PC-9 (cell line): ENCODE results near the gene MAMLD1. TPM values are rescaled to one million over a fixed set of nuclear protein-coding genes. Genes with fewer than 3 reads are reported as not detected.

Experiments
- BruUV-seq: library from RNA; stranded (reverse); fragments of 400-500 nt; replicated peaks from 2 replicates; lab custom pipeline; 2021; lab: Mats Ljungman, UMichigan
- CTCF ChIA-PET: fragments of 300-600 bp; sonication (Branson Sonifier 250); formaldehyde crosslinking; loops from one replicate; lab custom pipeline; 2022; ENCODE audit warnings: antibody characterized with exemption; lab: Charles Lee
- POLR2A ChIA-PET: fragments of 300-600 bp; sonication (Branson Sonifier 250); formaldehyde crosslinking; loops from one replicate; lab custom pipeline; 2022; ENCODE audit warnings: antibody characterized with exemption; ENCODE audit not compliant: unreplicated experiment; lab: Charles Lee
- DNase-seq, 2 experiments: peaks; one replicate each; pipeline versions ENCODE4 v3.0.0 to v3.0.0-alpha.2; 2015 to 2022; ENCODE audit warnings: mixed read lengths in 1 of 2
- H2AFZ ChIP-seq: fragments of 200-600 bp; sonication (generic); 2 replicates; pipeline ENCODE4 v1.8.1; 2017; ENCODE audit warnings: antibody characterized with exemption
- H3F3A ChIP-seq: fragments of 200-600 bp; sonication (generic); 2 replicates; pipeline ENCODE4 v1.8.1; 2017; ENCODE audit warnings: antibody characterized with exemption, mild to moderate bottlenecking, low read depth; ENCODE audit not compliant: insufficient read depth
- H3K27ac ChIP-seq: fragments of 200-600 bp; sonication (generic); 2 replicates; pipeline ENCODE4 v1.6.1; 2016; ENCODE audit warnings: mixed run types
- H3K27me3 ChIP-seq: fragments of 200-600 bp; sonication (generic); 2 replicates; pipeline ENCODE4 v1.6.1; 2016; ENCODE audit warnings: low read depth, mixed run types; ENCODE audit not compliant: insufficient read depth
- H3K36me3 ChIP-seq: fragments of 200-600 bp; sonication (generic); 2 replicates; pipeline ENCODE4 v1.6.1; 2016; ENCODE audit warnings: low read depth, mixed run types
- H3K4me1 ChIP-seq: fragments of 200-600 bp; sonication (generic); replicated peaks from 2 replicates; pipeline ENCODE4 v1.6.1; 2016; ENCODE audit warnings: mixed run types; ENCODE audit not compliant: insufficient read depth
- H3K4me2 ChIP-seq: fragments of 200-600 bp; sonication (generic); 2 replicates; pipeline ENCODE4 v1.6.1; 2017; ENCODE audit warnings: mixed run types
- H3K4me3 ChIP-seq: fragments of 200-600 bp; sonication (generic); 2 replicates; pipeline ENCODE4 v1.6.1; 2016; ENCODE audit warnings: mixed run types
- H3K79me2 ChIP-seq: fragments of 200-600 bp; sonication (generic); 2 replicates; pipeline ENCODE4 v1.6.1; 2017; ENCODE audit warnings: low read depth, mixed run types
- H3K9me2 ChIP-seq: fragments of 200-600 bp; sonication (generic); 2 replicates; pipeline ENCODE4 v1.8.1; 2017; ENCODE audit warnings: mild to moderate bottlenecking; ENCODE audit not compliant: insufficient read depth
- H3K9me3 ChIP-seq: fragments of 200-600 bp; sonication (generic); 2 replicates; pipeline ENCODE4 v1.8.1; 2016; ENCODE audit warnings: low read depth; ENCODE audit not compliant: insufficient read depth
- H4K20me1 ChIP-seq: fragments of 200-600 bp; sonication (generic); 2 replicates; pipeline ENCODE4 v1.8.1; 2017; ENCODE audit not compliant: insufficient read depth
- CTCF ChIP-seq: fragments of 200-600 bp; sonication (generic); conservative IDR thresholded peaks from 2 replicates; pipeline ENCODE4 v1.6.1; 2017; ENCODE audit warnings: mixed run types, antibody characterized with exemption, mild to moderate bottlenecking, moderate library complexity
- EZH2 ChIP-seq: fragments of 200-600 bp; sonication (generic); IDR thresholded peaks from 2 replicates; pipeline ENCODE4 v1.8.0; 2017; ENCODE audit warnings: antibody characterized with exemption, low read depth
- intact Hi-C: fragments of 100-400 bp; cut with micrococcal nuclease; formaldehyde crosslinking; loops from one replicate; pipeline ENCODE4 v1.10.0; 2022; ENCODE audit not compliant: unreplicated experiment
- total RNA-seq: library from RNA; stranded (reverse); gene quantifications from 2 replicates; pipeline ENCODE4 v1.2.3, GENCODE V29; 2021

The MAMLD1 gene
- total RNA-seq, 1 experiment from 2014 or later: 2.5 TPM

DNA sequence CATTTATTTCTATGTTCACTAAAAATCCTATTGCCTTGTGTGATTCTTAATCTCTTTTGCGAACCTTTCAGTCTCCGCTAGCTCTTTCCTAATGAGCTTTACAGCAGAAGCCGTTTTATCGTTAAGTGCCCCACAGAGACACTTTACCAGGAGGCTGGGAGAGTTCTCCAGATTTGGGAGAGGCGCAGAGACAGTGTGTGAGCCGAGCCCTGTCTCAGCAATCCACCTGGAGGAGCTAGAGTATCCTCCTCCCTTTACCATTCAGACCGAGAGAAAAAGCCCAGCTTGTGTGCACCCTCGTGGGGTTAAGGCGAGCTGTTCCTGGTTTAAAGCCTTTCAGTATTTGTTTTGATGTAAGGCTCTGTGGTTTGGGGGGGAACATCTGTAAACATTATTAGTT is 150.4 kb downstream of the MAMLD1 start:
- ChIA-PET CTCF (no interaction called here), POLR2A (no interaction called here)
- no peaks in the 10 kb centered on the region for H3K79me2 ChIP-seq
- intact Hi-C loops: no loop called here
- H3K27me3 ChIP-seq: no peaks in the 10 kb centered on the region
- BruUV-seq: no TSS peak
- no peak overlapping the region for H3K4me3 ChIP-seq
- no peak for DNase-seq
- no peaks in the 10 kb centered on the region for H3K4me1 ChIP-seq
- H3F3A ChIP-seq: no peaks in the 10 kb centered on the region
- H3K9me3 ChIP-seq: no peaks in the 10 kb centered on the region
- no peak overlapping the region for H2AFZ ChIP-seq
- TF ChIP-seq EZH2 (no peak), CTCF (no peak)
- H3K4me2 ChIP-seq: no peak overlapping the region
- H4K20me1 ChIP-seq: no peaks in the 10 kb centered on the region
- no peak overlapping the region for H3K27ac ChIP-seq
- H3K36me3 ChIP-seq: no peaks in the 10 kb centered on the region
- H3K9me2 ChIP-seq: no peaks in the 10 kb centered on the region

DNA sequence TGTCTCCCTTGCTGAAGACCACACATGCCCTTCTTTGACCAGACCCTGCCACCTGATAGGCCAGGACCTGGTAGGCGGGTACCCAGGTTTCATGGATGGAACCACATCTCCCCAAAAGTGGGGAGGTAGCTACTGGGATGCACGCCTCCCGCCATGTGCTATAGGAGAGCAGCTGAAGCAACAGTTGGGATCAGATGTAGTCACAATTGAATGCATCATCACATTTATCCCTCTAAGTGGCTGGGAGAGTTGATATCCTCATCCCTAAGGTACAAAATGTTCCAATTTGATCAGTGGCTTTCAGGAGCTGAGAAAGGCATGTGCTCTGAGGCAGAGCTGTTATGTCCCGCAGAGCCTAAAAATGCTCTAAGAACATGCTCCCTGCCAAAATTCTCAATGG is 151.3 kb downstream of the MAMLD1 start:
- Histone ChIP-seq H4K20me1 (no peaks in the 10 kb centered on the region), H3K4me3 (no peak overlapping the region), H3K4me2 (no peak overlapping the region), H3F3A (no peaks in the 10 kb centered on the region), H3K9me2 (no peaks in the 10 kb centered on the region), H3K36me3 (no peaks in the 10 kb centered on the region), H3K9me3 (no peaks in the 10 kb centered on the region), H3K27me3 (no peaks in the 10 kb centered on the region), H3K4me1 (no peaks in the 10 kb centered on the region), H2AFZ (no peak overlapping the region), H3K27ac (no peak overlapping the region), H3K79me2 (no peaks in the 10 kb centered on the region)
- ChIA-PET CTCF (no interaction called here), POLR2A (interaction anchor here (0.6 kb wide), 1 partner anchor 127 kb away, joined by 3 read pairs; no protein-coding TSS in a partner anchor)
- TF ChIP-seq CTCF: no peak
- no peak for TF ChIP-seq EZH2
- intact Hi-C loops: no loop called here
- BruUV-seq: no TSS peak
- no peak for DNase-seq

GRCh38 chrX:150515801-150516200 is 152.7 kb downstream of the MAMLD1 start:
- H2AFZ ChIP-seq: no peak overlapping the region
- H3K27me3 ChIP-seq: no peaks in the 10 kb centered on the region
- intact Hi-C loops: no loop called here
- no peak for DNase-seq
- BruUV-seq: no TSS peak
- no peaks in the 10 kb centered on the region for H3K79me2 ChIP-seq
- no peaks in the 10 kb centered on the region for H3K9me2 ChIP-seq
- CTCF ChIA-PET: no interaction called here
- POLR2A ChIA-PET: no interaction called here
- H3F3A ChIP-seq: no peaks in the 10 kb centered on the region
- H4K20me1 ChIP-seq: no peaks in the 10 kb centered on the region
- no peak overlapping the region for H3K4me2 ChIP-seq
- H3K4me1 ChIP-seq: no peaks in the 10 kb centered on the region
- H3K4me3 ChIP-seq: no peak overlapping the region
- no peak for TF ChIP-seq EZH2
- TF ChIP-seq CTCF: no peak
- no peaks in the 10 kb centered on the region for H3K9me3 ChIP-seq
- H3K36me3 ChIP-seq: no peaks in the 10 kb centered on the region
- H3K27ac ChIP-seq: no peak overlapping the region
